Fibroblast of mammary gland (primary cell): ENCODE results near the gene BCL2.

Source experiments
- DNase-seq: peaks from one replicate; pipeline ENCODE4 v3.0.0-alpha.2; 2010; ENCODE audit warnings: low read depth
- H3K4me3 ChIP-seq: 2 replicates; pipeline ENCODE4 v1.5.1; 2011; ENCODE audit warnings: low read depth, mild to moderate bottlenecking, low read length, moderate library complexity; ENCODE audit not compliant: control insufficient read depth
- TF ChIP-seq, protein P1 (sequence below): conservative IDR thresholded peaks from 2 replicates; pipeline ENCODE4 v1.5.1; 2011; ENCODE audit warnings: low read depth, low read length, inconsistent platforms; ENCODE audit not compliant: control insufficient read depth, insufficient read depth

BCL2 gene

DNA sequence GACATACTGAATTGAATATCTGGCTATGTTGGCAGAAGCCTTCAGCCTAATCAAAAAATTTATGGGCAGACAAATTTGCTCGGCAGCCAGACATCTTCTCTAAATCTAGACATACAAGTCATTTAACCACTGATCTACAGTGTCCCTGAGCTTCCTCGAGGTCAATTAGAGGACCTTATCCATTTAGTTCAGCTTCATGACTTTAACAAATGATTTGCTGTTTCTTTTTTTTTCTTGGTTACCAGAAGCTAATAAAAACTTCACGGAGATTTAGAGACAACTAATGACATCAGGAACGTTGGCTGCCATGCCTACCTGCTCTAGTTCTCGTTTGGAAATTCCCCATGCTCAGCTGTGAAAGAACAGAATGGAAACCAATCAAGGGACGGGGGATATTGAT lies 223.8 kb downstream of the BCL2 start:
- no peak overlapping the region for H3K4me3 ChIP-seq
- TF ChIP-seq, protein P1, sequence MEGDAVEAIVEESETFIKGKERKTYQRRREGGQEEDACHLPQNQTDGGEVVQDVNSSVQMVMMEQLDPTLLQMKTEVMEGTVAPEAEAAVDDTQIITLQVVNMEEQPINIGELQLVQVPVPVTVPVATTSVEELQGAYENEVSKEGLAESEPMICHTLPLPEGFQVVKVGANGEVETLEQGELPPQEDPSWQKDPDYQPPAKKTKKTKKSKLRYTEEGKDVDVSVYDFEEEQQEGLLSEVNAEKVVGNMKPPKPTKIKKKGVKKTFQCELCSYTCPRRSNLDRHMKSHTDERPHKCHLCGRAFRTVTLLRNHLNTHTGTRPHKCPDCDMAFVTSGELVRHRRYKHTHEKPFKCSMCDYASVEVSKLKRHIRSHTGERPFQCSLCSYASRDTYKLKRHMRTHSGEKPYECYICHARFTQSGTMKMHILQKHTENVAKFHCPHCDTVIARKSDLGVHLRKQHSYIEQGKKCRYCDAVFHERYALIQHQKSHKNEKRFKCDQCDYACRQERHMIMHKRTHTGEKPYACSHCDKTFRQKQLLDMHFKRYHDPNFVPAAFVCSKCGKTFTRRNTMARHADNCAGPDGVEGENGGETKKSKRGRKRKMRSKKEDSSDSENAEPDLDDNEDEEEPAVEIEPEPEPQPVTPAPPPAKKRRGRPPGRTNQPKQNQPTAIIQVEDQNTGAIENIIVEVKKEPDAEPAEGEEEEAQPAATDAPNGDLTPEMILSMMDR: no peak
- DNase-seq: no peak

DNA sequence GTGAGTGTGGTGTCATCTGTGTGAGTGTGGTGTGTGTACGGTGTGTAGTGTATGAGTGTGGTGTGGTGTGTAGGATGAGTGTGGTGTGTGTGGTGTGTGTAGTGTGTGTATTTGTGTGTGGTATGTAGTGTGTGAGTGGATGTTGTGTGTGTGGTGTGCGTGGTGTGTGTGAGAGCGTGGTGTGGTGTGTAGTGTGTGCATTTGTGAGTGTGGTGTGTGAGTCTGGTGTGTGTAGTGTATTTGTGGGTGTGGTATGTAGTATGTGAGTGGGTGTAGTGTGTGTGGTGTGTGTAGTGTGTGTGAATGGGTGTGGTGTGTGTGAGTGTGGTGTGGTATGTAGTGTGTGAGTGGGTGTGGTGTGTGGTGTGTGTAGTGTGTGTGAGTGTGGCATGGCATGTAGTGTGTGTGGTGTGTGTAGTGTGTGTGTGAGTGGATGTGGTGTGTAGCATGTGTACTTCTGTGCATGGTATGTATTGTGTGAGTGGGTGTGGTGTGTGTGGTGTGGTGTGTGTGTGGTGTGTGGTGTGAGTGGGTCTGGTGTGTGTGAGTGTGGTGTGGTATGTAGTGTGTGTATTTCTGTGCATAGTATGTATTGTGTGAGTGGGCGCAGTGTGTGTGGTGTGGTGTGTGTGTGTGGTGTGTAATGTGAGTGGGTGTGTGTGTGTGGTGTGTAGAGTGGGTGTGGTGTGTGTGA lies 227.8 kb downstream of the BCL2 start:
- DNase-seq: no peak
- TF ChIP-seq, protein P1: no peak
- H3K4me3 ChIP-seq: no peak overlapping the region

DNA sequence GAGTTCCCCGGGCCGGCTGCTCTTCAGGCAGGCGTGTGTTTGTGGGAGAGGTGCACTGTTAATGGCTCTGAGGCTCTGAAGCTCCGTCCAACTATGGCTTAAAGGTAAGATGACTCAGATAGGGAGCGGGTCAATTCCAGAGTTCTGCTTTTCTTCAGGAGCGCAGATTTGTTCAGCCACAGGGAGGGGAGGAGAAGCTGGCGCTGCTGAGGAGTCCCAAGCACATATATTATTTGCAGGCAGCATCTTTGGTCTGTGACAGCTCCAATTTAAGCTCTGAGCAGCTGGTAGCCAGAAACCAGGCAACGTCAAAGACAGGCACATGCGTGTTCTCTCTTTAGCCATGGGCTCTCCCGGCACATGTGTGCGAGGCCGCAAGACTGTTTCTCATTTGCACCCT lies 229.2 kb downstream of the BCL2 start:
- DNase-seq: no peak

DNA sequence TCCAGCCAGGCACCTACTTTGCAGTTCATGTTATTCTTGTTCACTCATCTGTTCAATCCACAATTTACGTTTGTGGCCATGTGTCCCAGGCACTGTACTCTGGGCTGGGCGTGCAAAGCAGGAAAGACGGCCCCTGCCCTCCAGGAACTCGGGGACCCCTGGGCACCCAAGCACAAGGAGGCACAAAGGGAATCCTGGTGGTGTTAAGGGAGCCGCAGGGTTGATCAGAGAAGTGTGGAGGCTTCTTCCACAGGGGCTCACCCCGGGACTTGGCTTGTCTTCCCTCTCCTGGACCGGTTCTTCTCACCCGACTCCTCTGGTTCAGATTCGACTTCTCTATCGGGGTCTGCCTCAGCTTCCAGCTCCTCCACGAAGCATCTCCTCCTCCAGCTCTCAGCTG lies 230.5 kb downstream of the BCL2 start:
- no peak for DNase-seq
- TF ChIP-seq, protein P1: no peak
- no peak overlapping the region for H3K4me3 ChIP-seq

More for the DNA sequence above, 229.2 kb downstream of the BCL2 start:
- no peak overlapping the region for H3K4me3 ChIP-seq
- TF ChIP-seq, protein P1: no peak

DNA sequence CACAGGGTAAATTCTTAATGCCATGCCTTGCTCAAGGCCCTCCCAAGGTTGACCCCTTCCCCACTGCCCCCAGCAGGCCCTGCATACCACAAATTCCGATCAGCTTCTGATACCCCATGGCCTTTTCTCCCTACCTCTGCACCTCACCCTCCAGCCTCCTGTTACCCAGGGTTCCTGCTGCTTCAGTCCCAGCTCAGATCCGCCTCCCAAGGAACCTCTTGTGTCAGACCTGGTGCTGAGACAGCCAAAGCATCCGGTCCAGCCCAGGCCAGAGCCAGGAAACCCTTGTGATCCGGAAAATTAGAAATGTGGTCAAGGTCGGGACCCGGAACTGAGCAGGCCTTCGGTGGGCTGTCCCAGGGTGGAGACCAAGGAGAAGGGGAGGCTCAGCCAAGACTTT lies 231.3 kb downstream of the BCL2 start:
- DNase-seq: no peak

DNA sequence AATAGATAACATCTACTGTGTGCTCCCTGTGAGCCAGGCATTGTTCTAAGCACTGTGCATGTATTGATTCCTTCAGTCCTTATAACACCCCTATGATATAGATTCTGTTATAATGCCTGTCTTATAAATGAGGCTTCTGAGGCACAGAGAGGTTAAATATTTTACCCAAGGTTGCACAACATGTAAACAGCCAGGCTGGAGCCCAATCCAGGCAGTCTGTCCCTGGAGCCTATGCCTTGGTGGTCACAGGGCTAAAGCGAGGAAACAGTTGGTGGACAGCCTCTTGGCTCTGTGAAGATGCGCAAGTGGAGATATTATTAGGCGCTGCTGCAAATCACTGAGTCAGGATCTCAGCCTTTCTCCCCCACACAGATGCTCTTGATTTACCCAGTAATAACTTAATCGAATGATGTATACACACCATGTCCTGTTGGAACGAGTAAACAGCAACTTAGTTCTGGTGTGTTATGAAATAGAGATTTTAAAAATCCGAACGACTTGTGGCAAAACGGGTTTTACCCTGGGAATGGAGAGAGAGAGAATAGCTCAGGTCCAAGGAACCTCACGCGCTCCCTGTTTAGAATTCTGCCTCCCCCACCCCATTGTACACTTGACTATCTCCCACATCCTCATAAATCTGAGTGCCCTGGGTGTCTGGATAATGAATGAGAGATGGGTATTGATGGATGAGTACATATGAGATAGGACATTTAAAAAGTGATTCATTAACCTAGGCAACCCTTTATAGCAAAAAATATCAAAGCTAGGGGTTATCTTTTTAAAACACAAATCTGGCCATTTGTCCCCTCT lies 231.9 kb downstream of the BCL2 start:
- H3K4me3 ChIP-seq: no peak overlapping the region
- TF ChIP-seq, protein P1: no peak
- peak; percentile 19 for DNase-seq

More for the DNA sequence above, 231.3 kb downstream of the BCL2 start:
- H3K4me3 ChIP-seq: no peak overlapping the region
- TF ChIP-seq, protein P1: no peak
